A673 (cell line): ENCODE data around the gene POLR3A.

Source experiments
- EZH2 ChIP-seq: fragments of 200-600 bp; sonication (generic); IDR thresholded peaks from 2 replicates; pipeline ENCODE4 v1.6.1; 2017; ENCODE audit warnings: borderline replicate concordance, low read depth, mild to moderate bottlenecking, mixed read lengths, antibody characterized with exemption, low read length; ENCODE audit not compliant: poor library complexity, severe bottlenecking
- TF ChIP-seq, protein P1 (sequence below): fragments of 300-800, 200-600 bp; sonication (generic); conservative IDR thresholded peaks from 2 replicates; pipeline ENCODE4 v1.5.1; 2017; ENCODE audit warnings: low read depth, mild to moderate bottlenecking, antibody characterized with exemption, low read length, moderate library complexity, mixed read lengths

DNA sequence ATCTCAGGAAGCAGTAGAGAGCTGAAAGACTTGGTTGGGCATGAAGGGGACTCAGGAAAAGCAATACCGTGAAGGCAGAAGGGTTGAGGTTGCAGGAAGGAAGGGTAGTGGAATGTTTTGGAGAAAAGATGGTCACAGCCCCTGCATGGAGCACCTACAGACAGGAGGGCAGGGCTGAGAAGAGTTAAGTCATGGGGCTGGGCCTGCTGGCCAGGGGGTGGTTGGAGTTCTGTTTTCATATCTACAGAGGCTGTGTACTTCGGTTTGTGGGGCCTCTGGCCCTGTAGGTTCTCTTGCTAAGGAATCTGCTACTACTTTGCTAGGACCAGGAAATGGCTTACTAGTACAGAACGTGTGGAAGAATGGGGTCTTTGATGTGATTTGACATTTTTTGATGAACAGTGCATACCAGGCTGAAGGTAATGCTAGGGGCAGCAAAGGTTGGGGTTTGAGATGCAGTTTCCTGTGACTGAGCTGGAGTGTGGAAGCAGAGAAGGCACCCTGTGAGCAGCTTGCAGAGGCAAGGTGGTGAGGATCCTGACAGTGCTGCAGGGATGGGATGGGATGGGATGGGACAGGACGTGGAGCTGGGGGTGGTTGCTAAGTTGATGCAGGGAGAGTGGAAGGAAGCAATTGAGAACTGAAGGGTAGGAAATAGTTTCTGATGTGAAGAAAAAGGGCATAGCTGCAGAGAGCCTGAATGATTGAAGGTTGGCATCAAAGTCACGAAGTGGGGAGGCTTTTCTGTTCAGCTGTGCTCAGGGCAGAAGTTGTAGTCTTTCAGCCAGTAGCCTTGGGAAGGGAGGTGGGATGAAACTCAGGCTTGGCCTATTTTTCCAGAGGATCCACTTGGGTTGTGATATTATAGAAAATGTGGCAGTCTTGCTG, 12.1 kb upstream of the POLR3A start:
- TF ChIP-seq, protein P1, sequence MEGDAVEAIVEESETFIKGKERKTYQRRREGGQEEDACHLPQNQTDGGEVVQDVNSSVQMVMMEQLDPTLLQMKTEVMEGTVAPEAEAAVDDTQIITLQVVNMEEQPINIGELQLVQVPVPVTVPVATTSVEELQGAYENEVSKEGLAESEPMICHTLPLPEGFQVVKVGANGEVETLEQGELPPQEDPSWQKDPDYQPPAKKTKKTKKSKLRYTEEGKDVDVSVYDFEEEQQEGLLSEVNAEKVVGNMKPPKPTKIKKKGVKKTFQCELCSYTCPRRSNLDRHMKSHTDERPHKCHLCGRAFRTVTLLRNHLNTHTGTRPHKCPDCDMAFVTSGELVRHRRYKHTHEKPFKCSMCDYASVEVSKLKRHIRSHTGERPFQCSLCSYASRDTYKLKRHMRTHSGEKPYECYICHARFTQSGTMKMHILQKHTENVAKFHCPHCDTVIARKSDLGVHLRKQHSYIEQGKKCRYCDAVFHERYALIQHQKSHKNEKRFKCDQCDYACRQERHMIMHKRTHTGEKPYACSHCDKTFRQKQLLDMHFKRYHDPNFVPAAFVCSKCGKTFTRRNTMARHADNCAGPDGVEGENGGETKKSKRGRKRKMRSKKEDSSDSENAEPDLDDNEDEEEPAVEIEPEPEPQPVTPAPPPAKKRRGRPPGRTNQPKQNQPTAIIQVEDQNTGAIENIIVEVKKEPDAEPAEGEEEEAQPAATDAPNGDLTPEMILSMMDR, result no peak
- no peak for TF ChIP-seq EZH2
